HEK293 (cell line): ENCODE data around the gene DCDC2B.

Experiments used
- BCL11A ChIP-seq: fragments of 450-650 bp; formaldehyde crosslinking; IDR thresholded peaks from 2 replicates; pipeline ENCODE4 v1.5.1; 2016; ENCODE audit warnings: low read depth, missing biosample characterization, missing genetic modification characterization
- GLI2 ChIP-seq: fragments of 450-650 bp; formaldehyde crosslinking; IDR thresholded peaks from 2 replicates; pipeline ENCODE4; 2017; ENCODE audit warnings: missing biosample characterization, missing genetic modification characterization, low read depth, borderline replicate concordance
- IKZF3 ChIP-seq: fragments of 450-650 bp; IDR thresholded peaks from 2 replicates; pipeline ENCODE4 v1.5.0; 2018; ENCODE audit warnings: missing biosample characterization, mild to moderate bottlenecking, missing genetic modification characterization, moderate library complexity
- KLF7 ChIP-seq: fragments of 450-650 bp; formaldehyde crosslinking; IDR thresholded peaks from 2 replicates; pipeline ENCODE4 v1.5.1; 2016; ENCODE audit warnings: missing biosample characterization, missing genetic modification characterization, borderline replicate concordance
- KLF8 ChIP-seq: fragments of 450-650 bp; formaldehyde crosslinking; IDR thresholded peaks from 2 replicates; pipeline ENCODE4 v1.5.1; 2016; ENCODE audit warnings: missing biosample characterization, missing genetic modification characterization
- PRDM10 ChIP-seq: fragments of 450-650 bp; formaldehyde crosslinking; IDR thresholded peaks from 2 replicates; pipeline ENCODE4 v1.5.1; 2016; ENCODE audit warnings: missing biosample characterization, missing genetic modification characterization
- ZBTB1 ChIP-seq: fragments of 450-650 bp; formaldehyde crosslinking; IDR thresholded peaks from 2 replicates; pipeline ENCODE4 v1.5.1; 2016; ENCODE audit warnings: missing biosample characterization, missing genetic modification characterization
- ZBTB21 ChIP-seq: fragments of 450-650 bp; formaldehyde crosslinking; IDR thresholded peaks from 2 replicates; pipeline ENCODE4 v1.5.1; 2017; ENCODE audit warnings: missing biosample characterization, missing genetic modification characterization
- ZBTB44 ChIP-seq: fragments of 450-650 bp; IDR thresholded peaks from 2 replicates; pipeline ENCODE4 v1.5.1; 2018; ENCODE audit warnings: missing biosample characterization, mild to moderate bottlenecking, missing genetic modification characterization
- ZBTB7A ChIP-seq: fragments of 450-650 bp; formaldehyde crosslinking; IDR thresholded peaks from 2 replicates; pipeline ENCODE4 v1.5.1; 2016; ENCODE audit warnings: low read depth, missing biosample characterization, missing genetic modification characterization
- ZNF133 ChIP-seq: fragments of 450-650 bp; formaldehyde crosslinking; IDR thresholded peaks from 2 replicates; pipeline ENCODE4 v1.5.1; 2016; ENCODE audit warnings: missing biosample characterization, missing genetic modification characterization
- ZNF184 ChIP-seq: fragments of 450-650 bp; IDR thresholded peaks from 2 replicates; pipeline ENCODE4 v1.5.1; 2018; ENCODE audit warnings: missing biosample characterization, mild to moderate bottlenecking, missing genetic modification characterization
- ZNF19 ChIP-seq: fragments of 450-650 bp; formaldehyde crosslinking; IDR thresholded peaks from 2 replicates; pipeline ENCODE4; 2016; ENCODE audit warnings: missing biosample characterization, missing genetic modification characterization, low read depth
- ZNF214 ChIP-seq: fragments of 450-650 bp; formaldehyde crosslinking; IDR thresholded peaks from 2 replicates; pipeline ENCODE4 v1.5.1; 2017; ENCODE audit warnings: missing biosample characterization, mild to moderate bottlenecking, missing genetic modification characterization, borderline replicate concordance
- ZNF239 ChIP-seq: fragments of 450-650 bp; formaldehyde crosslinking; IDR thresholded peaks from 2 replicates; pipeline ENCODE4 v1.5.1; 2016; ENCODE audit warnings: missing biosample characterization, missing genetic modification characterization
- ZNF274 ChIP-seq, 2 experiments: fragments of 200-500 bp in 1 of 2; fragments of 450-650 bp in 1 of 2; sonication (Bioruptor generic) in 1 of 2; formaldehyde crosslinking in 1 of 2; IDR thresholded peaks; 2 replicates each; pipeline versions ENCODE4 v1.5.1 to v1.6.1; 2014 to 2016; ENCODE audit warnings: borderline replicate concordance in 1 of 2, inconsistent platforms in 1 of 2, low read length in 1 of 2, missing biosample characterization in 1 of 2, missing genetic modification characterization in 1 of 2
- ZNF280D ChIP-seq: fragments of 450-650 bp; formaldehyde crosslinking; IDR thresholded peaks from 2 replicates; pipeline ENCODE4 v1.5.1; 2016; ENCODE audit warnings: missing biosample characterization, missing genetic modification characterization
- ZNF362 ChIP-seq: fragments of 450-650 bp; formaldehyde crosslinking; IDR thresholded peaks from 2 replicates; pipeline ENCODE4 v1.5.1; 2016; ENCODE audit warnings: missing biosample characterization, missing genetic modification characterization
- ZNF394 ChIP-seq: fragments of 450-650 bp; formaldehyde crosslinking; IDR thresholded peaks from 2 replicates; pipeline ENCODE4 v1.5.1; 2016; ENCODE audit warnings: missing biosample characterization, missing genetic modification characterization, mild to moderate bottlenecking, moderate library complexity, borderline replicate concordance
- ZNF423 ChIP-seq: fragments of 450-650 bp; formaldehyde crosslinking; IDR thresholded peaks from 2 replicates; pipeline ENCODE4 v1.5.1; 2016; ENCODE audit warnings: missing biosample characterization, missing genetic modification characterization
- ZNF433 ChIP-seq: fragments of 450-650 bp; formaldehyde crosslinking; IDR thresholded peaks from 2 replicates; pipeline ENCODE4 v1.5.1; 2016; ENCODE audit warnings: missing biosample characterization, missing genetic modification characterization, low read depth
- ZNF623 ChIP-seq: fragments of 450-650 bp; formaldehyde crosslinking; IDR thresholded peaks from 2 replicates; pipeline ENCODE4 v1.5.1; 2016; ENCODE audit warnings: missing biosample characterization, missing genetic modification characterization
- ZNF658 ChIP-seq: fragments of 450-650 bp; formaldehyde crosslinking; IDR thresholded peaks from 2 replicates; pipeline ENCODE4; 2016; ENCODE audit warnings: missing biosample characterization, missing genetic modification characterization
- ZNF692 ChIP-seq: fragments of 450-650 bp; formaldehyde crosslinking; IDR thresholded peaks from 2 replicates; pipeline ENCODE4 v1.5.1; 2016; ENCODE audit warnings: missing biosample characterization, missing genetic modification characterization
- ZNF747 ChIP-seq: fragments of 450-650 bp; formaldehyde crosslinking; IDR thresholded peaks from 2 replicates; pipeline ENCODE4 v1.5.1; 2016; ENCODE audit warnings: missing biosample characterization, missing genetic modification characterization
- ZSCAN18 ChIP-seq: fragments of 450-650 bp; formaldehyde crosslinking; IDR thresholded peaks from 2 replicates; pipeline ENCODE4 v1.5.1; 2016; ENCODE audit warnings: missing biosample characterization, missing genetic modification characterization

The DCDC2B gene

GRCh38 chr1:32221980-32222755 is 13.3 kb downstream of the DCDC2B start, which contains the start of the genes EIF3I and TMEM234 (continued):
- no peak for TF ChIP-seq ZBTB1 (tag by site-specific recombination)
- TF ChIP-seq ZNF280D (tag by site-specific recombination) = no peak
- TF ChIP-seq ZNF433 = no peak
- no peak for TF ChIP-seq ZBTB44 (tag by site-specific recombination)
- peak; percentile 95; the same call in 1 of the 2 replicates for TF ChIP-seq KLF8 (tag by site-specific recombination)
- no peak for TF ChIP-seq ZBTB7A (tag by site-specific recombination)
- TF ChIP-seq ZNF184 = no peak
- TF ChIP-seq ZNF133 (tag by site-specific recombination) = no peak
- no peak for TF ChIP-seq ZNF747 (tag by site-specific recombination)
- TF ChIP-seq IKZF3 (tag by site-specific recombination) = no peak
- no peak for TF ChIP-seq ZNF394 (tag by site-specific recombination)
- no peak for TF ChIP-seq ZSCAN18 (tag by site-specific recombination)
- no peak for TF ChIP-seq ZNF214 (tag by site-specific recombination)
- TF ChIP-seq PRDM10 (tag by site-specific recombination) = peak; percentile 45; the same call in 1 of the 2 replicates
- no peak; the same call in 1 of the 2 replicates for TF ChIP-seq KLF7 (tag by site-specific recombination)
- no peak for TF ChIP-seq ZNF623 (tag by site-specific recombination)
- TF ChIP-seq ZBTB21 (tag by site-specific recombination) = peak; percentile 90
- TF ChIP-seq ZNF19 (tag by site-specific recombination) = no peak
- no peak for TF ChIP-seq ZNF423 (tag by site-specific recombination)
- TF ChIP-seq ZNF274 (IDR thresholded peaks at IDR 0.05; ENCODE audit: low read length) = no peak
- TF ChIP-seq ZNF274 (tag by site-specific recombination; IDR thresholded peaks at IDR 0.05; ENCODE audit: borderline replicate concordance) = no peak
- no peak for TF ChIP-seq BCL11A
- no peak for TF ChIP-seq ZNF658 (tag by site-specific recombination)
- TF ChIP-seq ZNF362 (tag by site-specific recombination) = no peak
- no peak for TF ChIP-seq ZNF239 (tag by site-specific recombination)
- TF ChIP-seq ZNF692 (tag by site-specific recombination) = 0 out of 2 replicates have a peak, but pooled peaks have one; percentile 37
- no peak for TF ChIP-seq GLI2 (tag by site-specific recombination)
